ENCODE results near the gene TTC16.
A peak's percentile ranks its signal among the peaks of the same experiment; 100 is the strongest.

The TTC16 gene

GRCh38 chr9:127762111-127762676, 46.3 kb downstream of the TTC16 start:
- Histone ChIP-seq H3K4me1 (ENCODE audit: control insufficient read depth, insufficient read depth, low read length) (no peaks in the 10 kb centered on the region), H3K4me3 (ENCODE audit: low read length) (no peak overlapping the region), H3K9ac (ENCODE audit: low read length) (no peak overlapping the region), H3K27me3 (replicated peaks; ENCODE audit: control insufficient read depth, insufficient read depth, low read length) (peaks cover 31% of the 10 kb centered on the region), H3K36me3 (ENCODE audit: control insufficient read depth, insufficient read depth, low read length, severe bottlenecking) (no peaks in the 10 kb centered on the region), H3K9me3 (ENCODE audit: control insufficient read depth, low read length) (no peaks in the 10 kb centered on the region)
- DNase-seq (ENCODE audit: low read depth): no peak

- Histone ChIP-seq H3K36me3 (ENCODE audit: control insufficient read depth, insufficient read depth, low read length, severe bottlenecking) (no peaks in the 10 kb centered on the region), H3K9ac (ENCODE audit: low read length) (no peak overlapping the region), H3K4me3 (ENCODE audit: low read length) (no peak overlapping the region), H3K4me1 (ENCODE audit: control insufficient read depth, insufficient read depth, low read length) (no peaks in the 10 kb centered on the region), H3K9me3 (ENCODE audit: control insufficient read depth, low read length) (no peaks in the 10 kb centered on the region), H3K27me3 (replicated peaks; ENCODE audit: control insufficient read depth, insufficient read depth, low read length) (peaks cover 34% of the 10 kb centered on the region)
- DNase-seq (ENCODE audit: low read depth): no peak
These were observed 48.1 kb downstream of the TTC16 start for GRCh38 chr9:127763918-127764384.

GRCh38 chr9:127765418-127765817, 49.5 kb downstream of the TTC16 start:
- Histone ChIP-seq H3K4me3 (ENCODE audit: low read length) (no peak overlapping the region), H3K36me3 (ENCODE audit: control insufficient read depth, insufficient read depth, low read length, severe bottlenecking) (no peaks in the 10 kb centered on the region), H3K27me3 (replicated peaks; ENCODE audit: control insufficient read depth, insufficient read depth, low read length) (peaks cover 34% of the 10 kb centered on the region), H3K9ac (ENCODE audit: low read length) (no peak overlapping the region), H3K4me1 (ENCODE audit: control insufficient read depth, insufficient read depth, low read length) (no peaks in the 10 kb centered on the region), H3K9me3 (ENCODE audit: control insufficient read depth, low read length) (no peaks in the 10 kb centered on the region)
- DNase-seq (ENCODE audit: low read depth): no peak

GRCh38 chr9:127767410-127767809, 51.5 kb downstream of the TTC16 start:
- H3K36me3 ChIP-seq (ENCODE audit: control insufficient read depth, insufficient read depth, low read length, severe bottlenecking): no peaks in the 10 kb centered on the region
- DNase-seq (ENCODE audit: low read depth): no peak
- peaks cover 21% of the 10 kb centered on the region for H3K27me3 ChIP-seq (replicated peaks; ENCODE audit: control insufficient read depth, insufficient read depth, low read length)
- H3K4me3 ChIP-seq (ENCODE audit: low read length): no peak overlapping the region
- H3K4me1 ChIP-seq (ENCODE audit: control insufficient read depth, insufficient read depth, low read length): peaks cover 6% of the 10 kb centered on the region
- H3K9ac ChIP-seq (ENCODE audit: low read length): no peak overlapping the region
- H3K9me3 ChIP-seq (ENCODE audit: control insufficient read depth, low read length): no peaks in the 10 kb centered on the region

GRCh38 chr9:127767909-127768331, 52.0 kb downstream of the TTC16 start:
- peaks cover 16% of the 10 kb centered on the region for H3K27me3 ChIP-seq (replicated peaks; ENCODE audit: control insufficient read depth, insufficient read depth, low read length)
- no peaks in the 10 kb centered on the region for H3K36me3 ChIP-seq (ENCODE audit: control insufficient read depth, insufficient read depth, low read length, severe bottlenecking)
- H3K9me3 ChIP-seq (ENCODE audit: control insufficient read depth, low read length): no peaks in the 10 kb centered on the region
- peaks cover 6% of the 10 kb centered on the region for H3K4me1 ChIP-seq (ENCODE audit: control insufficient read depth, insufficient read depth, low read length)
- no peak for DNase-seq (ENCODE audit: low read depth)
- no peak overlapping the region for H3K4me3 ChIP-seq (ENCODE audit: low read length)
- no peak overlapping the region for H3K9ac ChIP-seq (ENCODE audit: low read length)

- Histone ChIP-seq H3K9me3 (ENCODE audit: control insufficient read depth, low read length) (no peaks in the 10 kb centered on the region), H3K4me3 (ENCODE audit: low read length) (no peak overlapping the region), H3K9ac (ENCODE audit: low read length) (no peak overlapping the region), H3K27me3 (replicated peaks; ENCODE audit: control insufficient read depth, insufficient read depth, low read length) (peaks cover 16% of the 10 kb centered on the region), H3K36me3 (ENCODE audit: control insufficient read depth, insufficient read depth, low read length, severe bottlenecking) (no peaks in the 10 kb centered on the region), H3K4me1 (ENCODE audit: control insufficient read depth, insufficient read depth, low read length) (peaks cover 6% of the 10 kb centered on the region)
- no peak for DNase-seq (ENCODE audit: low read depth)
These were observed 52.8 kb downstream of the TTC16 start for GRCh38 chr9:127768698-127769097.

- Histone ChIP-seq H3K9me3 (ENCODE audit: control insufficient read depth, low read length) (no peaks in the 10 kb centered on the region), H3K4me3 (ENCODE audit: low read length) (no peak overlapping the region), H3K4me1 (ENCODE audit: control insufficient read depth, insufficient read depth, low read length) (peaks cover 6% of the 10 kb centered on the region), H3K27me3 (replicated peaks; ENCODE audit: control insufficient read depth, insufficient read depth, low read length) (peaks cover 20% of the 10 kb centered on the region), H3K36me3 (ENCODE audit: control insufficient read depth, insufficient read depth, low read length, severe bottlenecking) (no peaks in the 10 kb centered on the region), H3K9ac (ENCODE audit: low read length) (no peak overlapping the region)
- DNase-seq (ENCODE audit: low read depth): no peak
These were observed 53.2 kb downstream of the TTC16 start for GRCh38 chr9:127769101-127769500.

- Histone ChIP-seq H3K27me3 (replicated peaks; ENCODE audit: control insufficient read depth, insufficient read depth, low read length) (peaks cover 23% of the 10 kb centered on the region), H3K9me3 (ENCODE audit: control insufficient read depth, low read length) (no peaks in the 10 kb centered on the region), H3K4me1 (ENCODE audit: control insufficient read depth, insufficient read depth, low read length) (peaks cover 6% of the 10 kb centered on the region), H3K4me3 (ENCODE audit: low read length) (no peak overlapping the region), H3K36me3 (ENCODE audit: control insufficient read depth, insufficient read depth, low read length, severe bottlenecking) (no peaks in the 10 kb centered on the region), H3K9ac (ENCODE audit: low read length) (no peak overlapping the region)
- DNase-seq (ENCODE audit: low read depth): no peak
These were observed 54.2 kb downstream of the TTC16 start for GRCh38 chr9:127769929-127770582.

GRCh38 chr9:127770583-127770904, 54.7 kb downstream of the TTC16 start:
- no peak for DNase-seq (ENCODE audit: low read depth)
- Histone ChIP-seq H3K9ac (ENCODE audit: low read length) (peak overlapping the region; percentile 54), H3K4me3 (ENCODE audit: low read length) (peak overlapping the region; percentile 78), H3K9me3 (ENCODE audit: control insufficient read depth, low read length) (no peaks in the 10 kb centered on the region), H3K27me3 (replicated peaks; ENCODE audit: control insufficient read depth, insufficient read depth, low read length) (peaks cover 22% of the 10 kb centered on the region), H3K36me3 (ENCODE audit: control insufficient read depth, insufficient read depth, low read length, severe bottlenecking) (no peaks in the 10 kb centered on the region), H3K4me1 (ENCODE audit: control insufficient read depth, insufficient read depth, low read length) (peaks cover 6% of the 10 kb centered on the region)

- peak overlapping the region; percentile 54 for H3K9ac ChIP-seq (ENCODE audit: low read length)
- H3K9me3 ChIP-seq (ENCODE audit: control insufficient read depth, low read length): no peaks in the 10 kb centered on the region
- peaks cover 17% of the 10 kb centered on the region for H3K27me3 ChIP-seq (replicated peaks; ENCODE audit: control insufficient read depth, insufficient read depth, low read length)
- peak; percentile 97 for DNase-seq (ENCODE audit: low read depth)
- peak overlapping the region; percentile 78 for H3K4me3 ChIP-seq (ENCODE audit: low read length)
- no peaks in the 10 kb centered on the region for H3K36me3 ChIP-seq (ENCODE audit: control insufficient read depth, insufficient read depth, low read length, severe bottlenecking)
- H3K4me1 ChIP-seq (ENCODE audit: control insufficient read depth, insufficient read depth, low read length): peaks cover 6% of the 10 kb centered on the region
These were observed 55.2 kb downstream of the TTC16 start for GRCh38 chr9:127770905-127771569.

GRCh38 chr9:127771570-127772189, 55.8 kb downstream of the TTC16 start:
- DNase-seq (ENCODE audit: low read depth): no peak
- H3K9ac ChIP-seq (ENCODE audit: low read length): no peak overlapping the region
- H3K4me1 ChIP-seq (ENCODE audit: control insufficient read depth, insufficient read depth, low read length): peaks cover 6% of the 10 kb centered on the region
- H3K9me3 ChIP-seq (ENCODE audit: control insufficient read depth, low read length): no peaks in the 10 kb centered on the region
- H3K36me3 ChIP-seq (ENCODE audit: control insufficient read depth, insufficient read depth, low read length, severe bottlenecking): no peaks in the 10 kb centered on the region
- peaks cover 13% of the 10 kb centered on the region for H3K27me3 ChIP-seq (replicated peaks; ENCODE audit: control insufficient read depth, insufficient read depth, low read length)
- H3K4me3 ChIP-seq (ENCODE audit: low read length): peak overlapping the region; percentile 78

Measured in adipocyte (in vitro differentiated cells).